IPS DF 6.9 (cell line): Measurements from ENCODE around the gene PTGFRN.

Experiments
- DNase-seq: peaks from one replicate; pipeline ENCODE4 v3.0.0-alpha.2; 2013; ENCODE audit warnings: low read depth, low spot score
- H3K27ac ChIP-seq: one replicate; pipeline ENCODE4 v1.5.1; 2013; ENCODE audit warnings: low read length, control low read depth
- H3K27me3 ChIP-seq: 2 replicates; pipeline ENCODE4 v1.6.1; 2013; ENCODE audit warnings: mild to moderate bottlenecking, low read length; ENCODE audit not compliant: control insufficient read depth, insufficient read depth
- H3K36me3 ChIP-seq: 2 replicates; pipeline ENCODE4 v1.6.1; 2013; ENCODE audit warnings: low read length; ENCODE audit not compliant: control insufficient read depth, insufficient read depth
- H3K4me1 ChIP-seq: 2 replicates; pipeline ENCODE4 v1.6.1; 2013; ENCODE audit warnings: low read length; ENCODE audit not compliant: control insufficient read depth, insufficient read depth
- H3K4me3 ChIP-seq: 2 replicates; pipeline ENCODE4 v1.5.1; 2013; ENCODE audit warnings: mild to moderate bottlenecking, low read length
- H3K9me3 ChIP-seq: 2 replicates; pipeline ENCODE4 v1.6.1; 2013; ENCODE audit warnings: low read length, inconsistent platforms; ENCODE audit not compliant: control insufficient read depth, insufficient read depth
- WGBS: extraction: QIAGEN DNeasy Blood & Tissue Kit; methylation state at CpG from one replicate; pipeline ENCODE4 v1.1.7; 2013; ENCODE audit warnings: mixed read lengths, missing lambda C conversion rate; ENCODE audit not compliant: insufficient read length, insufficient coverage; 5-methylcytosine and 5-hydroxymethylcytosine counted together

Gene PTGFRN

GRCh38 chr1:116907351-116907750 is 2.4 kb upstream of the PTGFRN start:
- no peaks in the 10 kb centered on the region for H3K9me3 ChIP-seq
- no peak for DNase-seq
- H3K4me3 ChIP-seq: no peak overlapping the region
- H3K27me3 ChIP-seq: no peaks in the 10 kb centered on the region
- no CpG with 5 or more reads among the region's 3 CpGs for WGBS
- no peak overlapping the region for H3K27ac ChIP-seq
- H3K4me1 ChIP-seq: peaks cover 3% of the 10 kb centered on the region; the same call in 1 of the 2 replicates
- H3K36me3 ChIP-seq: no peaks in the 10 kb centered on the region

- WGBS: no CpG with 5 or more reads among the region's 9 CpGs
- no peak for DNase-seq
- no peaks in the 10 kb centered on the region for H3K9me3 ChIP-seq
- H3K36me3 ChIP-seq: no peaks in the 10 kb centered on the region
- H3K4me1 ChIP-seq: peaks cover 2% of the 10 kb centered on the region; the same call in 1 of the 2 replicates
- H3K4me3 ChIP-seq: no peak overlapping the region
- no peaks in the 10 kb centered on the region for H3K27me3 ChIP-seq
- H3K27ac ChIP-seq: no peak overlapping the region
Observed at GRCh38 chr1:116908266-116908665, 1.4 kb upstream of the PTGFRN start.

- peaks cover 2% of the 10 kb centered on the region; the same call in 1 of the 2 replicates for H3K4me1 ChIP-seq
- H3K36me3 ChIP-seq: no peaks in the 10 kb centered on the region
- no peaks in the 10 kb centered on the region for H3K9me3 ChIP-seq
- peak overlapping the region; percentile 54; the same call in 1 of the 2 replicates for H3K4me3 ChIP-seq
- no peak for DNase-seq
- H3K27ac ChIP-seq: no peak overlapping the region
- no peaks in the 10 kb centered on the region for H3K27me3 ChIP-seq
- no CpG with 5 or more reads among the region's 13 CpGs for WGBS
Observed at GRCh38 chr1:116908820-116909511, 750 bp upstream of the PTGFRN start.

GRCh38 chr1:116910379-116911187 is 867 bp downstream of the PTGFRN start:
- Histone ChIP-seq H3K27ac (no peak overlapping the region), H3K4me3 (peak overlapping the region; percentile 54; the same call in 1 of the 2 replicates), H3K27me3 (no peaks in the 10 kb centered on the region), H3K36me3 (no peaks in the 10 kb centered on the region), H3K4me1 (peaks cover 2% of the 10 kb centered on the region; the same call in 1 of the 2 replicates), H3K9me3 (no peaks in the 10 kb centered on the region)
- no peak for DNase-seq
- WGBS: no CpG with 5 or more reads among the region's 64 CpGs

- no peaks in the 10 kb centered on the region for H3K36me3 ChIP-seq
- no peak overlapping the region for H3K27ac ChIP-seq
- WGBS: no CpG with 5 or more reads among the region's 6 CpGs
- no peaks in the 10 kb centered on the region for H3K27me3 ChIP-seq
- H3K4me1 ChIP-seq: peaks cover 2% of the 10 kb centered on the region; the same call in 1 of the 2 replicates
- DNase-seq: no peak
- H3K4me3 ChIP-seq: peak overlapping the region; percentile 54; the same call in 1 of the 2 replicates
- H3K9me3 ChIP-seq: no peaks in the 10 kb centered on the region
Observed at GRCh38 chr1:116911188-116911553, 1.5 kb downstream of the PTGFRN start.

GRCh38 chr1:116911779-116912469 is 2.2 kb downstream of the PTGFRN start:
- Histone ChIP-seq H3K4me3 (no peak overlapping the region), H3K27me3 (no peaks in the 10 kb centered on the region), H3K36me3 (no peaks in the 10 kb centered on the region), H3K9me3 (no peaks in the 10 kb centered on the region), H3K27ac (no peak overlapping the region), H3K4me1 (peaks cover 3% of the 10 kb centered on the region; the same call in 1 of the 2 replicates)
- DNase-seq: no peak
- WGBS: no CpG with 5 or more reads among the region's 6 CpGs

GRCh38 chr1:116912846-116913245 is 3.1 kb downstream of the PTGFRN start:
- H3K9me3 ChIP-seq: no peaks in the 10 kb centered on the region
- H3K4me1 ChIP-seq: peaks cover 4% of the 10 kb centered on the region; the same call in 1 of the 2 replicates
- no peaks in the 10 kb centered on the region for H3K36me3 ChIP-seq
- H3K4me3 ChIP-seq: no peak overlapping the region
- H3K27me3 ChIP-seq: no peaks in the 10 kb centered on the region
- no peak for DNase-seq
- no peak overlapping the region for H3K27ac ChIP-seq
- WGBS: no CpG with 5 or more reads among the region's 2 CpGs

- H3K4me1 ChIP-seq: peaks cover 4% of the 10 kb centered on the region; the same call in 1 of the 2 replicates
- no peaks in the 10 kb centered on the region for H3K9me3 ChIP-seq
- no CpG with 5 or more reads among the region's 4 CpGs for WGBS
- H3K27me3 ChIP-seq: no peaks in the 10 kb centered on the region
- DNase-seq: no peak
- no peak overlapping the region for H3K27ac ChIP-seq
- H3K4me3 ChIP-seq: no peak overlapping the region
- H3K36me3 ChIP-seq: no peaks in the 10 kb centered on the region
Observed at GRCh38 chr1:116913941-116914340, 4.2 kb downstream of the PTGFRN start.

- Histone ChIP-seq H3K4me1 (peaks cover 4% of the 10 kb centered on the region; the same call in 1 of the 2 replicates), H3K27ac (no peak overlapping the region), H3K36me3 (no peaks in the 10 kb centered on the region), H3K9me3 (no peaks in the 10 kb centered on the region), H3K27me3 (no peaks in the 10 kb centered on the region), H3K4me3 (no peak overlapping the region)
- WGBS: no CpG with 5 or more reads among the region's 7 CpGs
- no peak for DNase-seq
Observed at GRCh38 chr1:116914667-116915066, 5.0 kb downstream of the PTGFRN start.

GRCh38 chr1:116915086-116915661 is 5.5 kb downstream of the PTGFRN start:
- peaks cover 4% of the 10 kb centered on the region; the same call in 1 of the 2 replicates for H3K4me1 ChIP-seq
- no peaks in the 10 kb centered on the region for H3K27me3 ChIP-seq
- H3K9me3 ChIP-seq: no peaks in the 10 kb centered on the region
- WGBS: no CpG with 5 or more reads among the region's 7 CpGs
- H3K36me3 ChIP-seq: no peaks in the 10 kb centered on the region
- DNase-seq: no peak
- no peak overlapping the region for H3K4me3 ChIP-seq
- no peak overlapping the region for H3K27ac ChIP-seq
